Middle frontal gyrus (tissue), 1 donor: ENCODE measurements around the gene STX4.

Experiments used
- DNase-seq: peaks from one replicate; pipeline ENCODE4 v3.0.0-alpha.2; 2015; ENCODE audit warnings: low spot score; ENCODE audit errors: extremely low spot score

The STX4 gene

DNA sequence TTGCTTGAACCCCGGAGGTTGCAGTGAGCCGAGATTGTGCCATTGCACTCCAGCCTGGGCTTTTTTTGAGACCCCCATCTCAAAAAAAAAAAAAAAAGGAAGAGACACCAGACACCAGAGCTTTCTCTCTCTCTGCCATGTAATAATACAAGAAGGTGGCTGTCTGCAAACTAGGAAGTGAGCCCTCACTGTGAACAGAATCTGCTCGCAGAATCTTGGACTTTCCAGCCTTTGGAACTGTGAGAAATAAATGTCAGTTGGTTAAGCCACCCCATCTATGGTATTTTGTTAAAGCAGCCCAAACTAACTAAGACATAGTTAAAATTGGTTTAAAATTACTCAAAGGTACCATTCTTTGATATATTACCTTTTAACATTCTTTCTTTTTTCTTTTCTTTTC, 12.8 kb upstream of the STX4 start:
- no peak for DNase-seq

DNA sequence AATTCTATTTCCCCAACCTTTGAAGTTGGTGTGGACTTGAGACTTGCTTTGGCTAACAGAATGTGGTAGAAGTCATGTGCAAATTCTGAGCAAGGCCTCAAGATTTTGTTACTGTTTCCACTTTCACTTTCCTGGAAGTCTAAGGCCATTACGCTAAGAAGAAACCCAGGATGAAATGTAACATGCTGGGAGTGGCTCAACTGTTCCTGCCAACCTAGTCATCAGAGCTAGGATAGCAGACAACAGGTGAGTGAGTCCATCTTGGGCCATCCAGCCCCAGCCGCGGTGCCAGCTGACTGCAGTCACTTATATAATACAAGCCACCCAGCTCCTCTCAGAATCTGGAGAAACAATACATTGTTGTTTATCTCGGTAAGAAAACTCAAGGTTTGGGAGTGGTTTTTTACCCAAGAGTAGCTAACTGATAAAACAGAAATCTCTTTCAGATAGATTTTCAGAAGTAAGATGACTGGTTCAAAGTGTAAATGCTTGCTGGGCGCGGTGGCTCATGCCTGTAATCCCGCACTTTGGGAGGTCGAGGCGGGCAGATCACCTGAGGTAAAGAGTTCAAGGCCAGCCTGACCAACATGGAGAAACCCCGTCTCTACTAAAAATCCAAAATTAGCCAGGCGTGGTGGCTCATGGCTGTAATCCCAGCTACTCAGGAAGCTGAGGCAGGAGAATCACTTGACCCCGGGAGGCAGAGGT, 10.7 kb upstream of the STX4 start:
- no peak for DNase-seq

DNA sequence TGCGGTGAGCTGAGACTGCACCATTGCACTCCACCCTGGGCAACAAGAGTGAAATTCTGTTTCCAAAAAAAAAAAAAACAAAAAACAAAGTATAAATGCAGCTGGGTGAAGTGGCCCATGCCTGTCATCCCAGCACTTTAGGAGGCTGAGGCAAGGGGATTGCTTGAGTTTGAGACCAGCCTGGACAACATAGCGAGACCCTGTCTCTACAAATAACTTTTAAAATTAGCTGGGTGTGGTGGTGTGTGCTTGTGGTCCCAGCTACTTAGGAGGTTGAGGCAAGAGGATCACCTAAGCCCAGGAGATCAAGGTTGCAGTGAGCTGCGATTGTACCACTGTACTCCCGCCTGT, 10.1 kb upstream of the STX4 start:
- no peak for DNase-seq

DNA sequence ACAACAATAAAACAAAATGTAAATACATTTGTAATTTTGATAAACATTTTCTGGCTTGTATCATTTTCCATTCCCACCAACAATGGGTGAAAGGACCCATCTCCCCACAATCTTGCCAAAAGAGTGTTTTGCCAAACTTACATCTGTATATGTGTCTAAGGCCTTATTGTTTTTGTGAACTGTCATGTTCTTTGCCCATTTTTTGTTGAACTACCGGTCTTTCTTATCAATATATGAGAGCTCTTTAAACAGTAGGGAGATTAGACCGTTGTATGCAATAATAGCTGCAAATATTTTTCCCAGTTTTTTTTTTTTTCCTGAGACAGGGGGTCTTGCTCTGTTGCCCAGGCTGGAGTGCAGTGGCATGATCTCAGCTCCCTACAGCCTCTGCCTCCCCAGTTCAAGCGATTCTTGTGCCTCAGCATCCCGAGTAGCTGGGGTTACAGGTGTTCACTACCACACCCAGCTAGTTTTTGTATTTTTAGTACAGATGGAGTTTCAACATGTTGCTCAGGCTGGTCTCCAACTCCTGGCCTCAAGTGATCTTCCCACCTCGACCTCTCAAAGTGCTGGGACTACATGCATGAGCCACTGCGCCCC, 9.6 kb upstream of the STX4 start:
- no peak for DNase-seq

DNA sequence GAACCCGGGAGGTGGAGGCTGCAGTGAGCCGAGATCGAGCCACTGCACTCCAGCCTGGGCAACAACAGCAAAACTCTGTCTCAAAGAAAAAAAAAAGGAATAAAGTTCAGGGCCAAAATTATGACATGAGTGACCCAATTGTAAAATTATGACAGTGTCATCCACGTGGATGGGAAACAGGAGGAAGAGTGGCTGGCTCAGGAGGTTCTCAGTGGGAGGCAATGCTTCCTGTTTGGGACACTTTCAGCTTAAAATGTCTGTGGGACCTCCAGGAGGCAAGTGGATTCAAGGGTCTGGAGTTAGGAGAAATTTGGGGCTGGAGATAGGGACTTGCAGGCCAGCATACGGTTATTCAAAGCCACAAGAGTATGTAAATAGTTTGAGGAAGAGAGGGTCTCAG, 8.0 kb upstream of the STX4 start:
- DNase-seq = no peak

DNA sequence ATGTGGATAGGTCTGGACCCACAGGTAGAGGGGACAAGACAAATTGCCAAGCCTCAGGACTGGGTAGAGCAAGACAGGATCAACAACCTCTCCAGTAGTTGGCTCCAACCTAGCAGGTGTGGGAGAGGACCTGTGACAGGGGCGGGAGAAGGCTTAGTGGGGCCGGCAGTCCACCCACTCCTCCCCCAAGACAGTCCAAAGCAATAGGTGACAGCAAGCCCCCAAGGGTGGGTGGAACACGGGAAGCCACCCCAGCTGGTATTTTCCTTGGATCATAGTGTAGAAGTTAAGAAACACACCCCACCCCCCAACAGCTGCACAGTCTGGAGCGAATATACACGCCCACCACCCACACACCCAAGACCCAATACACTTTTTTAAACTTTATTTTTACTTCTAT, 4.1 kb upstream of the STX4 start:
- no peak for DNase-seq

DNA sequence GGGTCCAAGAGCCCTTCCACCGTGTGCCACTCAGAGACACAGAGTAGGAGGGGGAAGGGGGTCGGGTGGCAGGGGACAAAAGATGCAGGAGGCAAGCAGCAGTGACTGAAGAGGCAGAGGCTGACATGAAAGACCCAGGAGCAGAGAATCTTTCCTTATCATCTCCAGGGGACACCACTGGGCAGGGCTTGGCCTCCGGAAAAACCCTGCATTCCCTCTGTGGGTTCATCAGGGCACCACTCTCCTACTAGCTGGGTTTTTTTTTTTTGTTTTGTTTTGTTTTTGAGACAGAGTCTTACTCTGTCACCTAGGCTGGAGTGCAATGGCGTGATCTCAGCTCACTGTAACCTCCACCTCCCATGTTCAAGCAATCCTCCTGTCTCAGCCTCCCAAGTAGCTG, 2.1 kb upstream of the STX4 start:
- no peak for DNase-seq

- DNase-seq = peak; percentile 80
These were observed 543 bp downstream of the STX4 start for GRCh38 chr16:31033709-31034492.

DNA sequence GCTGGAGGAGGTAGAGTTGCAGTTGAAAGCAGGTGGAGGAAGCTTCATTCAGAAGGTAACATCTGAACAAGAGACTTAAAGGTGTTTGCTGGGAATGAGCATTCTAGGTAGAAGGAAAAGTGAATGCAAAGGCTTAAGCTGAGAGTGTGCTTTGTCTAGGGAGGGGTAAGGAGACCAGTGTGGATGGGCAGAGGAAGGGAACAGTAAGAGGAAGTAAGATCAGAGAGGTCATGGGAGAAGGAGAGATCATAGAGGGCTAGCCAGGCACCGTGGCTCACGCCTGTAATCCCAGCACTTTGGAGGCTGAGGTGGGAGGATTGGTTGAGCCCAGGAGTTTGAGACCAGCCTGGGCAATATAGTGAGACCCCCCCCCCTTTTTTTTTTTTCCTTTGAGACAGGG, 3.3 kb downstream of the STX4 start:
- no peak for DNase-seq

DNA sequence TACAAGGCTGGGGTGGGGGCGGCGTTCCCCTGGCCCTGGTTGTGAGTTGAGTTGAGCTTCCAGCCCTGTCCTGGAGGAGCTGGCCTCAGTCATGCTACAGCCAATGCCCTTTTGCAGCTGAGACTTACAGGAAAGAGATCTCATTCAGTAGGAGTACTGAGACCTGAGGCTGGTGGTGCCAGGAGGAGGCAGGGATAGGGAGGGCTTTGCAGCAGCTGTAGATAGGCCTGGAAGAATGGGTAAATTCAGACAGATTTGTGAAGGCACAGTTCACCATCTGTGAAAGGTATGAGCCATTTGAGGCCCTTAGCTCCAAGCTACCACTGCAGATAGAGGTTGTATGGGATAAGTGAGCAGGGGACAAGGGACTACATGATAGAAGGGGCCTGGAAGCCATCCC, 5.6 kb downstream of the STX4 start:
- DNase-seq = no peak

GRCh38 chr16:31042866-31043265, 9.5 kb downstream of the STX4 start:
- no peak for DNase-seq

DNA sequence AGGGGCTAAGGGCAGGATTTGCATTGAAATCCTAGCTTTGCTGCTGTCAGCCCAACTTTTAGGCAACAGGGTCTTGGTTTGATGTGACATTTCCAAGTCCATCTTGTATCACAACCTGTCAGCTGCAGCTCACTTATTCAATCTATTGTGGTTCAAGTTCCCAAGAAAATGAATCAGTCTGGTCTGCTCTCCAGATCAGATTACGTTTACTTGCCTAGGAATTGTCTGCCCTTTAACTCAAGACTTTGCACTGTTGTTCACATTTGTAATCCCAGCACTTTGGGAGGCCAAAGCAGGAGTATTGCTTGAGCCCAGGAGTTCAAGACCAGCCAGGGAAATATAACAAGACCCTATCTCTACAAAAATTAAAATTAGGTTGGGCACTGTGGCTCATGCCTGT, 10.0 kb downstream of the STX4 start:
- no peak for DNase-seq

DNA sequence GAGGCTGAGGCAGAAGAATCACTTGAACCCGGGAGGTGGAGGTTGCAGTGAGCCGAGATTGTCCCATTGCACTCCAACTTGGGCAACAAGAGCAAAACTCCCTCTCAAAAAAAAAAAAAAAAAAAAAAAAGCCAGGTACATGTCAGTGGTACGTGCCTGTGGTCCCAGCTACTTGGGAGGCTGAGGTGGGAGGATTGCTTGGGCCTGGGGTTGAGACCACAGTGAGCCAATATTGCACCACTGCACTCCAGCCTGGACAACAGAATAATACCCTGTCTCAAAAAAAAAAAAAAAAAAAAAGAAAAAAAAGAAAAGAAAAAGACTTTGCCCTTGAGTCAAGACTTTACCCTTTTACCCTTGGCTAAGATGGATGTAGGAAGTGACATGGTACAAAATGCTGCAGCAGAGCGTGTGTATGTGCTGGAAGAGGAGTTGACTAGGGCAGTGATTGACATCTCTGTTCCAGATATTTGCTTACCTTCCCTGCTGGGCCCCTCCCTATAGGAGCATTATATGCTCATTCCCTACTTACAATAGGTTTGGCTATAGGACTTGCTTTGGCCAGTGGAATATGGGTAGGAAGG, 10.6 kb downstream of the STX4 start:
- no peak for DNase-seq

GRCh38 chr16:31050280-31051030, 17.1 kb downstream of the STX4 start:
- DNase-seq = no peak

DNA sequence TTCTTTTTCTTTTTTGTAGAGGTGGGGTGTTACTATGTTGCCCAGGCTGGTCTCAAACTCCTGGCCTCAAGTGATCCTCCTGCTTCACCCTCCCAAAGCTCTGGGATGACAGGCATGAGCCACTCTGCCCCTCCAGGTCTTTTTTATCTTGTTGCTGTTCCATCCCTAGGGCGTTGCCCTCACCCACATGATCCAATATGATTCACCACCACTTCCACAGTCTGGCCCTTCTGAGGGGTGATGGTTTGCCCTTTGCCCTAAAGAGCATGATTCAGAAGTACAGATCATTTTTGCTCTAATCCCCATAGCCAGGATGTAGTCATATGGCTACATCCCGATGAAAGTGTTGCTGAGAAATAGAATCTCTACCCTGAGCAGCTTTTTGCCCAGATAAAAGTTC, 18.8 kb downstream of the STX4 start:
- DNase-seq = no peak

- DNase-seq = no peak
These were observed 22.3 kb downstream of the STX4 start for GRCh38 chr16:31055613-31056012.

DNA sequence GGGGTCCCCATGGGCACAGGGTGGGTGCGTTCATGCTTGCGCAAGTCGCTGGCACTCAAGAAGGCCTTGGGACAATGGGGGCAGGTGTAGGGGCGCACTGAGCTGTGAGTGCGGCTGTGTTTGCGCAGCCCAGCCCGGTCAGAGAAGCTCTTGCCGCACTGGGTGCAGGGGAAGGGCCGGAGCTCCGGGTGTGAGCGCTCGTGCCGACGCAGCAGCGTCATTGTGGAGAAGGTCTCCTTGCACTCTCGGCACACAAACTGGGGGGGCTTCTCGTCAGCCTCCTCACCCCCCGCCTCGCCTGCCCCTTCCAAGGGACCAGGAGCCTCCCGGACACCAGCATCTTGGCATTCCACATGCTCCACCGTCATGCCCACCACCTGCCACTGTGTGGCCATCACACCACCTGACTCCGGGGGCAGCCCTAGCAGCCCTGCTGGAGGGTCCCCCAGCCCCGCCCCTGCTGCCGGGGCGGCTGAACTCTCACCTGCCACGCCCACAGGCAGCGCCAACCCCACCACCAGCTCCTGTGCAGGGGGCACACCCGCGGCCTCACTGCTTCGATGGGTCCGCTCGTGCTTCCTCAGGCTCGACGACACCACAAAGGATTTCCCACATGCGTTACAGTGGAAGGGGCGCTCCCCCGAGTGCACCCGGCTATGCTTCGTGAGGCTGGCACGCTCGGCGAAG, 27.9 kb downstream of the STX4 start:
- no peak for DNase-seq

- DNase-seq = no peak
These were observed 28.6 kb downstream of the STX4 start for GRCh38 chr16:31061813-31062440.

GRCh38 chr16:31063495-31063842, 30.1 kb downstream of the STX4 start:
- DNase-seq = no peak

- no peak for DNase-seq
These were observed 30.7 kb downstream of the STX4 start for GRCh38 chr16:31063843-31064611.
